Liver (tissue), 9 donors: ENCODE measurements around the gene SCN9A. TPM values are rescaled to one million over a fixed set of nuclear protein-coding genes. Genes with fewer than 3 reads are reported as not detected.

Experiments used
- DNase-seq: peaks from one replicate; pipeline ENCODE4 v3.0.0-alpha.2; 2017; ENCODE audit warnings: low spot score
- H3K27ac ChIP-seq, 2 donors: one replicate each; pipeline ENCODE4 v1.7.0; 2013; ENCODE audit warnings: inconsistent platforms in 2 of 2, low read length in 2 of 2, control low read depth in 1 of 2, low read depth in 1 of 2, mild to moderate bottlenecking in 1 of 2
- H3K27me3 ChIP-seq, 4 donors: one replicate each; pipeline versions ENCODE4 v1.6.1 to v1.7.0; 2013; ENCODE audit warnings: low read length in 3 of 4, inconsistent platforms in 1 of 4, mild to moderate bottlenecking in 1 of 4, moderate library complexity in 1 of 4; ENCODE audit not compliant: control insufficient read depth in 4 of 4, insufficient read depth in 4 of 4
- H3K36me3 ChIP-seq, 4 donors: one replicate each; pipeline versions ENCODE4 v1.6.1 to v1.7.0; 2013; ENCODE audit warnings: low read length in 3 of 4, mild to moderate bottlenecking in 3 of 4, low read depth in 1 of 4, moderate library complexity in 1 of 4; ENCODE audit not compliant: control insufficient read depth in 4 of 4, insufficient read depth in 3 of 4
- H3K4me1 ChIP-seq, 4 donors: one replicate each; pipeline versions ENCODE4 v1.6.1 to v1.7.0; 2013; ENCODE audit warnings: low read length in 3 of 4, mild to moderate bottlenecking in 3 of 4, moderate library complexity in 1 of 4; ENCODE audit not compliant: control insufficient read depth in 4 of 4, insufficient read depth in 4 of 4
- H3K4me3 ChIP-seq, 3 donors: one replicate each; pipeline versions ENCODE4 v1.6.1 to v1.7.0; 2013; ENCODE audit warnings: low read length in 3 of 3, control low read depth in 1 of 3, low read depth in 1 of 3, mild to moderate bottlenecking in 1 of 3
- H3K9ac ChIP-seq, 2 donors: one replicate each; pipeline ENCODE4 v1.7.0; 2013; ENCODE audit warnings: low read length in 2 of 2, mild to moderate bottlenecking in 2 of 2, moderate library complexity in 2 of 2, control low read depth in 1 of 2, low read depth in 1 of 2
- H3K9me3 ChIP-seq, 4 donors: one replicate each; pipeline versions ENCODE4 v1.6.1 to v1.7.0; 2013; ENCODE audit warnings: low read length in 3 of 4; ENCODE audit not compliant: control insufficient read depth in 4 of 4
- CTCF ChIP-seq: fragments of 150-350 bp; IDR thresholded peaks from 2 replicates; pipeline ENCODE4 v1.5.1; 2017; ENCODE audit warnings: improper control_type of control experiment, low read depth, low read length; ENCODE audit not compliant: missing input control
- EGR1 ChIP-seq, 2 donors: IDR thresholded peaks; 2 replicates each; pipeline ENCODE4 v1.6.1; 2016 to 2018; ENCODE audit warnings: antibody characterized with exemption in 2 of 2, low read depth in 2 of 2
- FOXA1 ChIP-seq: IDR thresholded peaks from 2 replicates; pipeline ENCODE4 v1.6.1; 2016; ENCODE audit warnings: antibody characterized with exemption
- FOXA2 ChIP-seq: IDR thresholded peaks from 2 replicates; pipeline ENCODE4 v1.6.1; 2016; ENCODE audit warnings: antibody characterized with exemption
- HNF4A ChIP-seq, 2 donors: conservative IDR thresholded peaks; 2 replicates each; pipeline ENCODE4 v1.6.1; 2016; ENCODE audit warnings: antibody characterized with exemption in 2 of 2, mild to moderate bottlenecking in 2 of 2
- HNF4G ChIP-seq: IDR thresholded peaks from 2 replicates; pipeline ENCODE4 v1.6.1; 2016; ENCODE audit warnings: antibody characterized with exemption
- RAD21 ChIP-seq, 2 donors: IDR thresholded peaks; 2 replicates each; pipeline ENCODE4 v1.6.1; 2016; ENCODE audit warnings: antibody characterized with exemption in 2 of 2, mild to moderate bottlenecking in 2 of 2
- RXRA ChIP-seq, 2 donors: IDR thresholded peaks; 2 replicates each; pipeline ENCODE4 v1.6.1; 2017 to 2018; ENCODE audit warnings: antibody characterized with exemption in 2 of 2, mild to moderate bottlenecking in 1 of 2
- SP1 ChIP-seq: IDR thresholded peaks from 2 replicates; pipeline ENCODE4 v1.6.1; 2018; ENCODE audit warnings: antibody characterized with exemption, mild to moderate bottlenecking
- TAF1 ChIP-seq: conservative IDR thresholded peaks from 2 replicates; pipeline ENCODE4 v1.6.1; 2016; ENCODE audit warnings: antibody characterized with exemption, mild to moderate bottlenecking
- YY1 ChIP-seq: IDR thresholded peaks from 2 replicates; pipeline ENCODE4 v1.6.1; 2016; ENCODE audit warnings: antibody characterized with exemption, mild to moderate bottlenecking
- ZBTB33 ChIP-seq: IDR thresholded peaks from 2 replicates; pipeline ENCODE4 v1.6.1; 2016; ENCODE audit warnings: antibody characterized with exemption
- WGBS: extraction: QIAGEN DNeasy Blood & Tissue Kit; methylation state at CpG from one replicate; pipeline ENCODE4 v1.1.7; 2013; 5-methylcytosine and 5-hydroxymethylcytosine counted together
- polyA plus RNA-seq, 2 donors: library from polyadenylated mRNA; stranded (reverse) in 1 of 2; unstranded in 1 of 2; fragments of 200-250 nt in 1 of 2; fragments of >200 nt in 1 of 2; fragmentation: Nextera tagmentation in 1 of 2; extraction: Ambion mirVana in 1 of 2; gene quantifications; one replicate each; pipeline versions ENCODE4 v1.2.1 to v1.2.3, GENCODE V29; 2013 to 2015
- total RNA-seq, 2 donors: library from RNA; depleted of rRNA; stranded (reverse); fragments of >200 nt; gene quantifications; one replicate each; pipeline ENCODE4 v1.2.3, GENCODE V29; 2014
- donor health status: healthy.
- donor health status: healthy.
- donor health status: healthy.
- donor health status: healthy.
- donor health status: healthy.

SCN9A gene
- total and polyA plus RNA-seq, 4 donors, result 1.2 to 10.1 (median 9.2) TPM

- H3K4me3 ChIP-seq, result no peak overlapping the region
- TF ChIP-seq HNF4G (peak; percentile 44), RAD21 (IDR thresholded peaks at IDR 0.05) (peak; percentile 88 to 89), HNF4A (conservative IDR thresholded peaks at IDR 0.05) (peak; percentile 62 to 80), SP1 (peak; percentile 42), FOXA1 (no peak), RXRA (IDR thresholded peaks at IDR 0.05) (peak; percentile 18 to 35), ZBTB33 (no peak), CTCF (peak; percentile 68), YY1 (peak; percentile 69)
- H3K9me3 ChIP-seq, result no peaks in the 10 kb centered on the region
- H3K9ac ChIP-seq, result no peak overlapping the region
- DNase-seq, result no peak
- no peaks in the 10 kb centered on the region for H3K27me3 ChIP-seq
- H3K27ac ChIP-seq, result no peak overlapping the region
- 58% methylated on average over 3 of the region's 3 CpGs for WGBS
- H3K4me1 ChIP-seq, result peaks cover 1 to 9% (median 4%) of the 10 kb centered on the region in 4 donors
- H3K36me3 ChIP-seq, result no peaks in the 10 kb centered on the region
These were observed 14.2 kb downstream of the SCN9A start for GRCh38 chr2:166361351-166362153.

DNA sequence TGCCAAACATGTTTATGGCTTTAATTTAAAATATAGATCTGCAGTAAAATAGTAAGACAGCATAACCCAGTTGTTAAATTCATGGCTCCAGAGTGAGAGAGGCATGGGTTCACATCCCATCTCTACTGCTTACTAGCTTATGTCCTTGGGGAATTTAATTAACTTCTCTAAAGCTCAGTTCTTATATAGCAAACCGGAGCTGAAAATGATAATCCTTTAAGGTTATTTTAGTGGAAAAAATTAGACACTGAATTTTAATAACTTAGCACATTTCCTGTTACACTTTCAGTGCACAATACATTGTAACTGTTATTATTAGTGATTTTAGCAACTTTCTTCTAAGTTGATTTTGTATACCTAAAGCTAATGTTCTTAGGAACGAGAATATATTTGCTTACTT lies 14.8 kb downstream of the SCN9A start:
- TF ChIP-seq FOXA2 (no peak), ZBTB33 (no peak), TAF1 (no peak), HNF4A (conservative IDR thresholded peaks at IDR 0.05) (no peak), EGR1 (IDR thresholded peaks at IDR 0.05; ENCODE audit: low read depth in 2 of 2) (no peak)
- peaks cover 1 to 5% (median 3%) of the 10 kb centered on the region in 4 donors for H3K4me1 ChIP-seq
- DNase-seq, result no peak
- no peaks in the 10 kb centered on the region for H3K9me3 ChIP-seq
- no peak overlapping the region for H3K4me3 ChIP-seq
- H3K36me3 ChIP-seq, result no peaks in the 10 kb centered on the region
- 63% methylated on average over 2 of the region's 2 CpGs for WGBS
- H3K9ac ChIP-seq, result no peak overlapping the region
- H3K27ac ChIP-seq, result no peak overlapping the region
- no peaks in the 10 kb centered on the region for H3K27me3 ChIP-seq
